Neuronal stem cell (in vitro differentiated cells): ENCODE measurements around the gene RRM2.
A peak's percentile ranks its signal among the peaks of the same experiment; 100 is the strongest.

Experiments used
- DNase-seq: peaks from one replicate; pipeline ENCODE4 v3.0.0-alpha.2; 2013; ENCODE audit warnings: low spot score
- H2AFZ ChIP-seq: one replicate; pipeline ENCODE4 v1.6.1; 2013; ENCODE audit warnings: mild to moderate bottlenecking, low read length, inconsistent platforms
- H2AK5ac ChIP-seq: 2 replicates; pipeline ENCODE4 v1.6.1; 2013; ENCODE audit warnings: low read depth, mild to moderate bottlenecking, inconsistent platforms, low read length, moderate library complexity, mixed read lengths
- H2BK120ac ChIP-seq: 2 replicates; pipeline ENCODE4 v1.6.1; 2013; ENCODE audit warnings: low read depth, mild to moderate bottlenecking, inconsistent platforms, low read length, moderate library complexity, mixed read lengths
- H2BK12ac ChIP-seq: one replicate; pipeline ENCODE4 v1.6.1; 2013; ENCODE audit warnings: low read length, inconsistent platforms
- H2BK15ac ChIP-seq: 2 replicates; pipeline ENCODE4 v1.6.1; 2013; ENCODE audit warnings: mild to moderate bottlenecking, low read length, inconsistent platforms, mixed read lengths
- H2BK5ac ChIP-seq: one replicate; pipeline ENCODE4 v1.6.1; 2013; ENCODE audit warnings: inconsistent platforms, mild to moderate bottlenecking, low read length, moderate library complexity
- H3K14ac ChIP-seq: one replicate; pipeline ENCODE4 v1.6.1; 2013; ENCODE audit warnings: low read length, inconsistent platforms
- H3K18ac ChIP-seq: 2 replicates; pipeline ENCODE4 v1.6.1; 2013; ENCODE audit warnings: low read length, inconsistent platforms
- H3K23ac ChIP-seq: 2 replicates; pipeline ENCODE4 v1.6.1; 2013; ENCODE audit warnings: low read depth, mild to moderate bottlenecking, mixed read lengths, low read length, inconsistent platforms; ENCODE audit not compliant: poor library complexity
- H3K27ac ChIP-seq: replicated peaks from 3 replicates; pipeline ENCODE4 v1.5.1; 2013; ENCODE audit warnings: low read length, inconsistent platforms
- H3K27me3 ChIP-seq, 3 experiments: 2 replicates each; pipeline ENCODE4 v1.6.1; 2013; ENCODE audit warnings: low read length in 3 of 3, mild to moderate bottlenecking in 2 of 3, inconsistent platforms in 1 of 3, low read depth in 1 of 3, mixed read lengths in 1 of 3, moderate library complexity in 1 of 3; ENCODE audit not compliant: control insufficient read depth in 3 of 3, insufficient read depth in 3 of 3
- H3K36me3 ChIP-seq, 2 donors: replicated peaks in 1 of 2; 2 replicates each; pipeline ENCODE4 v1.6.1; 2013; ENCODE audit warnings: low read length in 2 of 2; ENCODE audit not compliant: control insufficient read depth in 2 of 2, insufficient read depth in 2 of 2
- H3K4ac ChIP-seq: 2 replicates; pipeline ENCODE4 v1.6.1; 2013; ENCODE audit warnings: inconsistent platforms, mild to moderate bottlenecking, low read length, moderate library complexity
- H3K4me1 ChIP-seq, 2 donors: 1 replicate in 1 of 2; 2 replicates in 1 of 2; pipeline ENCODE4 v1.6.1; 2013; ENCODE audit warnings: low read length in 2 of 2, low read depth in 1 of 2; ENCODE audit not compliant: control insufficient read depth in 2 of 2, insufficient read depth in 1 of 2
- H3K4me2 ChIP-seq: one replicate; pipeline ENCODE4 v1.6.1; 2013; ENCODE audit warnings: mild to moderate bottlenecking, low read length, inconsistent platforms; ENCODE audit not compliant: insufficient read depth, poor library complexity, severe bottlenecking
- H3K4me3 ChIP-seq, 2 donors: 2 replicates each; pipeline ENCODE4 v1.5.1; 2013; ENCODE audit warnings: low read length in 2 of 2, mild to moderate bottlenecking in 2 of 2, inconsistent platforms in 1 of 2, moderate library complexity in 1 of 2
- H3K79me1 ChIP-seq: one replicate; pipeline ENCODE4 v1.6.1; 2013; ENCODE audit warnings: low read depth, mild to moderate bottlenecking, inconsistent platforms, low read length, moderate library complexity
- H3K9ac ChIP-seq: one replicate; pipeline ENCODE4 v1.6.1; 2013; ENCODE audit warnings: mild to moderate bottlenecking, low read depth, low read length, inconsistent platforms; ENCODE audit not compliant: poor library complexity
- H3K9me3 ChIP-seq, 2 donors: replicated peaks in 1 of 2; 2 replicates each; pipeline versions ENCODE3 to v1.6.1; 2013; ENCODE audit warnings: low read length in 2 of 2, mild to moderate bottlenecking in 2 of 2, inconsistent platforms in 1 of 2, low read depth in 1 of 2, mixed read lengths in 1 of 2, moderate library complexity in 1 of 2; ENCODE audit not compliant: control insufficient read depth in 2 of 2, insufficient read depth in 1 of 2
- H4K8ac ChIP-seq: one replicate; pipeline ENCODE4 v1.6.1; 2013; ENCODE audit warnings: low read depth, mild to moderate bottlenecking, inconsistent platforms, low read length, moderate library complexity
- H4K91ac ChIP-seq: one replicate; pipeline ENCODE4 v1.6.1; 2013; ENCODE audit warnings: low read length, low read depth, mild to moderate bottlenecking, inconsistent platforms; ENCODE audit not compliant: poor library complexity
- WGBS, 2 donors: extraction: QIAGEN DNeasy Blood & Tissue Kit; methylation state at CpG; one replicate each; pipeline ENCODE4 v1.1.7; 2013; ENCODE audit warnings: missing lambda C conversion rate in 2 of 2, mixed read lengths in 1 of 2; ENCODE audit not compliant: insufficient read length in 2 of 2, insufficient replicate concordance in 1 of 2; ENCODE audit errors: extremely low coverage in 2 of 2; 5-methylcytosine and 5-hydroxymethylcytosine counted together

The RRM2 gene

DNA sequence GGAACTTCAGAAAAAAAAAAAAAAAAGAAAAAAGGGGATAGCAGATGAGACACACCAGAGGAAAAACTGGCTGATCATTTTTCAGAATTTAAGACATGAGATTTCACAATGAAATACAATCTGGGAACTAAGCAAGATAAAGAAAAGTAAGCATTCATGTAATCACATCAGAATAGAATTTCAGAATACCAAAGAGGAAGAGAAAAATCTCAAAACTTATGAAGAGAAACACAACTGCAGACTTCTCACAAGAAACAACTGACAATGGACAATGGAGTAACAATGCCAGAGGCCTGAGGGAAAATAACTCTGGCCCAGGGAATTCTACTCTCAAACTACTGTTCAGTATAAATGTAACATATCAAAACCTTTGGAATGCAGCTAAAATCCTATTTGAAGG lies 13.2 kb upstream of the RRM2 start:
- Histone ChIP-seq H3K36me3 (no peaks in the 10 kb centered on the region), H3K27me3 (no peaks in the 10 kb centered on the region), H2AK5ac (no peak overlapping the region), H3K9me3 (no peaks in the 10 kb centered on the region), H2BK120ac (no peak overlapping the region), H3K4me2 (no peak overlapping the region), H2AFZ (peak overlapping the region; percentile 18), H3K4me1 (no peaks in the 10 kb centered on the region), H3K4ac (no peak overlapping the region), H3K27ac (no peak overlapping the region), H3K4me3 (no peak overlapping the region), H3K23ac (no peak overlapping the region), H2BK12ac (no peak overlapping the region), H3K79me1 (no peaks in the 10 kb centered on the region), H3K14ac (no peak overlapping the region), H2BK5ac (no peak overlapping the region), H2BK15ac (no peak overlapping the region), H4K8ac (no peak overlapping the region), H3K9ac (no peak overlapping the region), H3K18ac (no peak overlapping the region), H4K91ac (no peak overlapping the region)
- DNase-seq: no peak

DNA sequence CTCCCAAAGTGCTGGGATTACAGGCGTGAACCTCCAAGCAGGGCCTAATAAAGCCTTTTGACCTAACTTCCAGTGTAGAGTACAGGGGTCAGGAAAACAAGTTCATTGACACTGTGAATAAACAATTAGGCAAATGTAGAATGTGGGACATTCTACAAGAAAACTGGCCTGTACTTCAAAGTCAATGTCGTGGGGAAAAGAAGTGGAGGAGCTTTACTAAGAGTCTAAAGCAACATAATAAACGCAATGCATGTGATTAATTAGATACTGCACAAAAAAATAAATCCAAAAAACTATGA lies 3.6 kb upstream of the RRM2 start:
- no peak overlapping the region for H3K4me2 ChIP-seq
- H3K9ac ChIP-seq: no peak overlapping the region
- H3K36me3 ChIP-seq: peaks cover 0 to 10% of the 10 kb centered on the region in 2 donors
- H2BK5ac ChIP-seq: no peak overlapping the region
- H3K27me3 ChIP-seq: no peaks in the 10 kb centered on the region
- no peak overlapping the region for H3K4ac ChIP-seq
- peaks cover 5% of the 10 kb centered on the region for H3K79me1 ChIP-seq
- no peak overlapping the region for H2BK120ac ChIP-seq
- no peak overlapping the region for H3K27ac ChIP-seq
- no peak overlapping the region for H4K91ac ChIP-seq
- no peak for DNase-seq
- no peaks in the 10 kb centered on the region for H3K9me3 ChIP-seq
- no peak overlapping the region for H3K23ac ChIP-seq
- no peak overlapping the region for H2BK15ac ChIP-seq
- no peak overlapping the region for H2BK12ac ChIP-seq
- H2AK5ac ChIP-seq: no peak overlapping the region
- no peak overlapping the region for H3K14ac ChIP-seq
- no peak overlapping the region for H3K18ac ChIP-seq
- WGBS, 2 donors: no CpG with 5 or more reads among the region's 3 CpGs
- H3K4me1 ChIP-seq: peaks cover 4 to 5% of the 10 kb centered on the region in 2 donors
- H3K4me3 ChIP-seq: no peak overlapping the region
- H4K8ac ChIP-seq: no peak overlapping the region
- no peak overlapping the region for H2AFZ ChIP-seq

DNA sequence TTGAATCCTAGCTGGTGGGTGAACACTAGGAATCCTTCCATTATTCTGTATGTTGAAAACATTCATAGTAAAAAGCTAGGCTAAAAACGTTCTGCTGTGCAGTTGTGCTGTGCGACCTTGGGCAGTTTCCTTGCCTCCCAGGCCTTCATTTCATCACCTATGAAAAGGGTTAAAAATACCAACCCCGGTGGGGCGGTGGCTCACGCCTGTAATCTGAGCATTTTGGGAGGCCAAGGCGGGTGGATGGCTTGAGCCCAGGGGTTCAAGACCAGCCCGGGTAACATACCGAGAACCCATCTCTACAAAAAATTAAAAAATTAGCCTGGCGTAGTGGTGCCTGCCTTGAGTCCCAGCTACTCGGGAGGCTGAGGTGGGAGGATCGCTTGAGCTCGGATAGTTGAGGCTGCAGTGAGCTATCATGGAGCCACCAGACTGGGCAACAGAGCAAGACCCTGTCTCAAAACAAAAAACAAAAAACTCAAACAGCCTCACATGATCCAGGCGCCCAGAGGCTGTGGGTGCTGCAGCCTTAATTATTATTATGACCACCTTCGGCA lies 2.9 kb upstream of the RRM2 start:
- H3K9ac ChIP-seq: peak overlapping the region; percentile 67
- H3K4ac ChIP-seq: no peak overlapping the region
- peak overlapping the region; percentile 81 for H2AFZ ChIP-seq
- no peak overlapping the region for H2BK15ac ChIP-seq
- H4K91ac ChIP-seq: no peak overlapping the region
- H2AK5ac ChIP-seq: no peak overlapping the region
- H3K36me3 ChIP-seq: peaks cover 0 to 17% of the 10 kb centered on the region in 2 donors
- WGBS, 2 donors: no CpG with 5 or more reads among the region's 14 CpGs
- no peak overlapping the region for H3K14ac ChIP-seq
- peak overlapping the region; percentile 78 for H3K4me2 ChIP-seq
- H2BK5ac ChIP-seq: no peak overlapping the region
- no peak overlapping the region for H3K27ac ChIP-seq
- no peak overlapping the region for H3K23ac ChIP-seq
- H2BK120ac ChIP-seq: no peak overlapping the region
- peaks cover 5% of the 10 kb centered on the region in 2 donors for H3K4me1 ChIP-seq
- peak overlapping the region in 1 of 2 donors; percentile 94 for H3K4me3 ChIP-seq
- no peaks in the 10 kb centered on the region for H3K9me3 ChIP-seq
- H3K27me3 ChIP-seq: no peaks in the 10 kb centered on the region
- H2BK12ac ChIP-seq: no peak overlapping the region
- H3K18ac ChIP-seq: peak overlapping the region; percentile 88
- H4K8ac ChIP-seq: no peak overlapping the region
- no peak for DNase-seq
- peaks cover 5% of the 10 kb centered on the region for H3K79me1 ChIP-seq

DNA sequence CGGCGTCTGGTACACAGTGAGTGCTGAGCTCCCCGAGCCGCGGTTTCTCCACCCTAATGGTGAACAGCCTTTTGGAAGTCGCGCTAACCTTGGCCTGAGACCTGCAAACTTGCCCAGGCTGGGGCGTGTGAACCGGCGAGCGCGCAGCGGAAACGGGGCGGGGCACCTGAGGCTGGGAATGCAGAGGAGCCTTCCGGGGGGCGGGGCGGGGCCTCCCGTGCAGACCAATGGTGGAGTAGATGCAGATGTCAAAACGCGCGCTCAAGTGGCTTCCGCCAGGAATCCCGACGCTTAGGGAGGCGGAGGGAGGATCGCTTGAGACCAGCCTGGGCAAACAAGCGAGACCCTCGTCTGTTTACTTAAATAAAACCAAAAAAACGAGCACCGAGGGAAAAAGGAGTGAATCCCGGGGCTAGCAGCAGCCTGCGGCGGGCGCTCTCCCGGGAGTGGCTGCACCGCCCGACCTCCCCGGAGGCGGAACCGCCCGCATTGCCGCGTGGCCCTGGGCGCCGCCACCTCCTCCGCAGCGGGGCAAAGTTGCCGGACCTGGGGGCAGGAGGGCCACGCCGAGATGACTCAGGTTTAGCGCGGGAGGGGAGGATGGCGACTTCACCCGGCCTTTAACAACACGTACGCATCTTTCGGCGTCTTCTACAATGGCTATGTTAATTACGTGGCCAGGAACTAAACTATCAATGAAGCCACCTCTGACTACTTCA lies 2.2 kb upstream of the RRM2 start:
- Histone ChIP-seq H3K79me1 (peaks cover 5% of the 10 kb centered on the region), H3K27me3 (no peaks in the 10 kb centered on the region), H2BK120ac (no peak overlapping the region), H3K9ac (peak overlapping the region; percentile 78), H3K18ac (peak overlapping the region; percentile 89), H3K4ac (no peak overlapping the region), H3K9me3 (no peaks in the 10 kb centered on the region), H4K8ac (no peak overlapping the region), H2AK5ac (no peak overlapping the region), H2BK15ac (peak overlapping the region; percentile 38), H3K14ac (no peak overlapping the region), H2BK5ac (no peak overlapping the region), H3K4me1 (peaks cover 7 to 10% of the 10 kb centered on the region in 2 donors), H3K4me2 (peak overlapping the region; percentile 78), H3K23ac (peak overlapping the region; percentile 87), H2AFZ (peak overlapping the region; percentile 81), H3K36me3 (peaks cover 5 to 23% of the 10 kb centered on the region in 2 donors), H2BK12ac (no peak overlapping the region), H3K27ac (peak overlapping the region; percentile 81), H3K4me3 (peak overlapping the region; percentile 78 to 94), H4K91ac (no peak overlapping the region)
- DNase-seq: peak; percentile 87
- no CpG with 5 or more reads among the region's 60 CpGs for WGBS, 2 donors
